ENCODE data around the gene AR.

GRCh38 chrX:67732864-67733263, 189.0 kb downstream of the AR start:
- no peak for TF ChIP-seq CTCF (IDR thresholded peaks at IDR 0.05)
- no peak for TF ChIP-seq POLR2A (IDR thresholded peaks at IDR 0.05)
- no peak for TF ChIP-seq EP300 (IDR thresholded peaks at IDR 0.05)

All from sigmoid colon (tissue), 4 donors.